Suprapubic skin (tissue), 4 donors: ENCODE measurements around the gene KLHL15. TPM values are rescaled to one million over a fixed set of nuclear protein-coding genes. Genes with fewer than 3 reads are reported as not detected.

ENCODE experiments used
- DNase-seq, 2 donors: peaks; one replicate each; pipeline ENCODE4 v3.0.0-alpha.2; 2019; ENCODE audit warnings: low spot score in 2 of 2
- H3K27ac ChIP-seq: fragments of 200-600 bp; sonication (generic); one replicate; pipeline ENCODE4 v1.5.1; 2019
- H3K27me3 ChIP-seq: fragments of 200-600 bp; sonication (generic); one replicate; pipeline ENCODE4 v1.5.1; 2019
- H3K36me3 ChIP-seq: fragments of 200-600 bp; sonication (generic); one replicate; pipeline ENCODE4 v1.5.1; 2019
- H3K4me1 ChIP-seq: fragments of 200-600 bp; sonication (generic); one replicate; pipeline ENCODE4 v1.5.1; 2019
- H3K4me3 ChIP-seq: fragments of 200-600 bp; sonication (generic); one replicate; pipeline ENCODE4 v1.5.1; 2019; ENCODE audit warnings: mild to moderate bottlenecking
- H3K9me3 ChIP-seq: fragments of 200-600 bp; sonication (generic); one replicate; pipeline ENCODE4 v1.5.1; 2019
- EP300 ChIP-seq: sonication (generic); formaldehyde crosslinking; IDR thresholded peaks from one replicate; pipeline ENCODE4 v1.6.1; 2017; ENCODE audit warnings: antibody characterized with exemption
- POLR2A ChIP-seq, 2 donors: fragments of 450-650 bp; IDR thresholded peaks; one replicate each; pipeline ENCODE4 v1.6.1; 2017; ENCODE audit warnings: antibody characterized with exemption in 2 of 2, mild to moderate bottlenecking in 2 of 2, moderate library complexity in 2 of 2
- POLR2AphosphoS5 ChIP-seq, 3 donors: sonication (generic); formaldehyde crosslinking; IDR thresholded peaks; one replicate each; pipeline ENCODE4 v1.6.1; 2017; ENCODE audit warnings: antibody characterized with exemption in 3 of 3
- WGBS: methylation state at CpG from one replicate; pipeline ENCODE4 v1.1.5; 2018; 5-methylcytosine and 5-hydroxymethylcytosine counted together
- total RNA-seq, 4 donors: library from RNA; depleted of rRNA; stranded (reverse); fragments of >200 nt; gene quantifications; one replicate each; pipeline ENCODE4 v1.1.0, GENCODE V29; 2016
- TF ChIP-seq, protein P1 (sequence below), 2 donors: fragments of 200-600 bp in 1 of 2; fragments of 450-650 bp in 1 of 2; sonication (generic) in 1 of 2; IDR thresholded peaks; one replicate each; pipeline ENCODE4 v1.5.1; 2016 to 2019; ENCODE audit warnings: antibody characterized with exemption in 2 of 2, mild to moderate bottlenecking in 1 of 2, moderate library complexity in 1 of 2

KLHL15 gene
- total RNA-seq, 4 donors from 2014 or later = 6.0 to 9.6 (median 7.4) TPM

DNA sequence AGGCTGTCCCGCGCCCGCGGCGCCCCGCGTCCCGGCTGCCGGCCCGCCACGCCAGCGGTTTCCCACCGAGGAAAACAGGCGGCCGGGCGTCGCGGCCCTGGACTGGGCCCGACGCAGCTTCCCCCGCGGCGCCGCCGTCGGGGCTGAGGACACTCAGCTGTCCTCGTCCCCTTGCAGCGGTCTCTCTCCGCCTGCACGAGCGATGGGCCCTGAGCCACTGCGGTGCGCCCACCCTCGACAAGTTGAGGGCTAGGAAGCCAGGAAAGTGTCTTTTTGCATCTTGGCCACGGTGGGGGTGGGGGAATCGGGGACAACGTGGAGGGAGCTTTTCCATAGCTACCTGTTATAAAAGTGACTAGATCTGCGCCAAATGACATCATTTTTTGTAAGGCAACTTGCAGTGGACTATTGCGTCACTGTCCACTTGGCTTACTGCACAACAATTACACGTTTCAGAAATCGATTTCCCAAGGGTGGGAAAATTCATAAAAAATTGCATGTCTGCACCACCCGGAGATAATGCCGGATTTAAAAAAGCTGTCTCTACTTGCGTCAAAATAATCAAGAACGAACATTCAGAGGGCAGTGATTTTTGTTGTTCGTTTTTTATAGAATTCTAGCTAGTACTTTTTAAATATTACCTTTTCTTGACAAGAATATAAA, 1.1 kb downstream of the KLHL15 start:
- Histone ChIP-seq H3K4me1 (no peaks in the 10 kb centered on the region), H3K9me3 (no peaks in the 10 kb centered on the region), H3K36me3 (no peaks in the 10 kb centered on the region), H3K27ac (peak overlapping the region; percentile 98), H3K4me3 (peak overlapping the region; percentile 79), H3K27me3 (no peaks in the 10 kb centered on the region)
- DNase-seq = peak; percentile 65
- TF ChIP-seq POLR2AphosphoS5 (IDR thresholded peaks at IDR 0.05) (no peak), EP300 (no peak), POLR2A (IDR thresholded peaks at IDR 0.05) (peak in 1 of 2 donors; percentile 16)
- TF ChIP-seq, protein P1, sequence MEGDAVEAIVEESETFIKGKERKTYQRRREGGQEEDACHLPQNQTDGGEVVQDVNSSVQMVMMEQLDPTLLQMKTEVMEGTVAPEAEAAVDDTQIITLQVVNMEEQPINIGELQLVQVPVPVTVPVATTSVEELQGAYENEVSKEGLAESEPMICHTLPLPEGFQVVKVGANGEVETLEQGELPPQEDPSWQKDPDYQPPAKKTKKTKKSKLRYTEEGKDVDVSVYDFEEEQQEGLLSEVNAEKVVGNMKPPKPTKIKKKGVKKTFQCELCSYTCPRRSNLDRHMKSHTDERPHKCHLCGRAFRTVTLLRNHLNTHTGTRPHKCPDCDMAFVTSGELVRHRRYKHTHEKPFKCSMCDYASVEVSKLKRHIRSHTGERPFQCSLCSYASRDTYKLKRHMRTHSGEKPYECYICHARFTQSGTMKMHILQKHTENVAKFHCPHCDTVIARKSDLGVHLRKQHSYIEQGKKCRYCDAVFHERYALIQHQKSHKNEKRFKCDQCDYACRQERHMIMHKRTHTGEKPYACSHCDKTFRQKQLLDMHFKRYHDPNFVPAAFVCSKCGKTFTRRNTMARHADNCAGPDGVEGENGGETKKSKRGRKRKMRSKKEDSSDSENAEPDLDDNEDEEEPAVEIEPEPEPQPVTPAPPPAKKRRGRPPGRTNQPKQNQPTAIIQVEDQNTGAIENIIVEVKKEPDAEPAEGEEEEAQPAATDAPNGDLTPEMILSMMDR (IDR thresholded peaks at IDR 0.05) = no peak
- WGBS = 39% methylated on average over 12 of the region's 46 CpGs

DNA sequence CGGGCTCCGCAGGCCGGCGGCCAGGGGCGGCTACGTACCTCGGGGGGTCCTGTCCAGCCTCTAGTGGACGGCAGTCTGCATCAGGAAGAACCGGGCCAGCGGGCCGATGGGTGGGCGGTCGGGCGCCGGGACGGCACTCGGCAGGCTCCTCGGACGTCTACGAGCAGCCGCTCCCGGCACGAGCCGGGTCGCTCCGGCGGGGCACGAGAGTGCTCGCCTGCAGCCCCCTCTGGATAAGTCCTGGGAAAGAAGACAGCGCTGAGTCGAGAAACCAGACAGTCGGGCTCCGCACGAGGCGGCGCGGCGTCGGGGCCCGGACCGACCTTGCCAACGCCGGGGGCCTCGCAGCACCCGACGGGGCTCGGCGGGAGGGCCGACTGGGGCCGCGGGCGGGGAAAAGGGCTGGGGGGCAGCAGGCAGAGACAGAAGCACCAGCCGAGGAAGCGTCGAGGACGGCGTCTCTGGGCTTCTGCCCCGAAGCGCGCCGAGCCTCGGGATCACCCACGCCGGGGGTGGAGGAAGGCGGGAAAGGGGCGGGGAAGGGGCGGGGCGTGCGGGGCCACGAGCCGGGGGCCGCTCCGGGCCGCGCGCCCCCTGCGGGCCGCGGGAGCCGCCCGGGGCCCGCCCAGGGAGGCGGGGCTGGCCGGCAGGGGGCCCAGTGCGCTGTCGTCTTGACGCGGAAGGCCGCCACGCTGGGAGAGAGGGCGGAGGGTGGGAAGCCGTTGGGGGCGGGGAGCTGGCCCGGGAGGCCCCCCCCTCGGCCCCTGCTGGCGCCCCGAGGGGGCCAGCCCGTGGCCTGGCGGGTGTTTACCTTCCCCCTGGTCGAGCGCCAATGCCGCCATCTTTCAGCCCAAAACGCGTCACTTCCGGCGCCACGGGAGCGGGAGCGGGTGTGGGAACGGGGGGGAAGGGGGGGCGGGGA, 1.9 kb downstream of the KLHL15 start:
- Histone ChIP-seq H3K27ac (peak overlapping the region; percentile 98), H3K27me3 (no peaks in the 10 kb centered on the region), H3K4me1 (no peaks in the 10 kb centered on the region), H3K36me3 (no peaks in the 10 kb centered on the region), H3K4me3 (peak overlapping the region; percentile 79), H3K9me3 (no peaks in the 10 kb centered on the region)
- 31% methylated on average over 50 of the region's 111 CpGs for WGBS
- DNase-seq = peak; percentile 90
- TF ChIP-seq POLR2A (IDR thresholded peaks at IDR 0.05) (peak in 1 of 2 donors; percentile 85), POLR2AphosphoS5 (IDR thresholded peaks at IDR 0.05) (no peak), EP300 (no peak)
- TF ChIP-seq, protein P1 (IDR thresholded peaks at IDR 0.05) = no peak

DNA sequence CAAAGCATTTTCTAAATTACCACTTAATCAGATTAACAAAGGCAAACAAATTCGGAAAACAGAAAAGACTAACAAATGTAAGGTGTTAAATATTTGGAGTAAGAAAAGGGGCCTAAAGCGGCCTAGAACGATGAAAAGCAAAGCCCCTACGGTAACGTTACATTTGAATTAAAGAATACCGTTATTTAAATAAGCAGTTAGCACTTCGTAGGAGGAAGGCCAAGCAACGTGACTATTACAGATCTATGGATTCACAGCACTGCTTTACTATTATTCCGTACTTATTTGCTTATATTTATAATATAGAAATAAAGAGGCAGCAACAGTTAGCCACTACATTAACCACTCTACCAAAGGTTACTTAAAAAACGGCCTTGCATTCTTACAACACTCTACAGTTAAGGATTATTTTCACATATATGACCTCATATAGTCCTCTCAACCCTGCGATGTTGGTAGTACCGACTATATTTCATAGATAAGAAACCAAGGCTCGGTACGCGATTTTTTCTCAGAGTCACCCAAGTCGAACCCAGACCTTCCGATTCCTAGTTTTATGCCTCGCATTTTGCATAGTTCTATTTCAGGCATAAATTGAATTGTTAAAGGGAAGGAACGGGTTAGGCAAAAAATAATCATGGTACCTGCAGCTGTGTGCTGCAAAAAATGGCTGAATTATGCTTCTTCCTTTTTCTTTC, 2.9 kb downstream of the KLHL15 start:
- Histone ChIP-seq H3K27ac (peak overlapping the region; percentile 98), H3K36me3 (no peaks in the 10 kb centered on the region), H3K4me3 (peak overlapping the region; percentile 79), H3K4me1 (peaks cover 3% of the 10 kb centered on the region), H3K27me3 (no peaks in the 10 kb centered on the region), H3K9me3 (no peaks in the 10 kb centered on the region)
- 42% methylated on average over 19 of the region's 19 CpGs for WGBS
- no peak for DNase-seq
- TF ChIP-seq POLR2A (IDR thresholded peaks at IDR 0.05) (no peak), POLR2AphosphoS5 (IDR thresholded peaks at IDR 0.05) (no peak), EP300 (no peak)
- TF ChIP-seq, protein P1 (IDR thresholded peaks at IDR 0.05) = no peak

DNA sequence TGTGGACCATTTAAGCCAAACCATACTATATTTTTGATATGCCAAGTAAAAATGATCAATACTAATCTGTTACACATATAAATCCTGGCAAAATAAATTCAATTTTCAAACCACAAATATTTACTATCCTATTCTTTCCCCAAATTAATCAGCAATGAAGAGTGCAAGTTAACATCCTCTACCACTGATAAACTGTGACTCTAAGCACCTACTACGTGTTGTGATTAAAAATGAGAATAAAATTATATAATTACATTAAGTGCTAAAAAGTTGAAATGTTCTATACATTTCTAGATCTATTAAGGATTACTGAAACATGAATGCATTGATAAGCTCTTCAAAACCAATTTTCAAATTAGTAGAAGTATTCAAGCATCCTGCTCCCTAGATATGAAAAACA, 3.4 kb downstream of the KLHL15 start:
- H3K36me3 ChIP-seq = no peaks in the 10 kb centered on the region
- no peak for DNase-seq
- peak overlapping the region; percentile 79 for H3K4me3 ChIP-seq
- no peaks in the 10 kb centered on the region for H3K9me3 ChIP-seq
- TF ChIP-seq EP300 (no peak), POLR2AphosphoS5 (IDR thresholded peaks at IDR 0.05) (no peak), POLR2A (IDR thresholded peaks at IDR 0.05) (no peak)
- TF ChIP-seq, protein P1 (IDR thresholded peaks at IDR 0.05) = no peak
- H3K27ac ChIP-seq = no peak overlapping the region
- peaks cover 3% of the 10 kb centered on the region for H3K4me1 ChIP-seq
- H3K27me3 ChIP-seq = no peaks in the 10 kb centered on the region
- 29% methylated on average over 1 of the region's 1 CpG for WGBS
